Neural cell (in vitro differentiated cells): Measurements from ENCODE around the gene HOGA1. TPM values are rescaled to one million over a fixed set of nuclear protein-coding genes. Genes with fewer than 3 reads are reported as not detected.

Experiments
- H2AFZ ChIP-seq: fragments of 200-600, 300-800 bp; sonication (generic), shearing (Covaris generic); 2 replicates; pipeline ENCODE4 v1.6.0; 2014; ENCODE audit warnings: low read depth, mild to moderate bottlenecking, antibody characterized with exemption, low read length, moderate library complexity
- H3F3A ChIP-seq: fragments of 200-600 bp; shearing (Covaris generic); 2 replicates; pipeline ENCODE4 v1.6.1; 2016; ENCODE audit warnings: mild to moderate bottlenecking, moderate library complexity, mixed read lengths, antibody characterized with exemption, low read length; ENCODE audit not compliant: insufficient read depth, poor library complexity, severe bottlenecking
- H3K27ac ChIP-seq: fragments of 200-600, 300-800 bp; sonication (generic), shearing (Covaris generic); 2 replicates; pipeline ENCODE4 v1.5.1; 2014; ENCODE audit warnings: mild to moderate bottlenecking, low read length, moderate library complexity
- H3K27me3 ChIP-seq: fragments of 300-800, 200-600 bp; sonication (generic), shearing (Covaris generic); 2 replicates; pipeline ENCODE4 v1.6.0; 2014; ENCODE audit warnings: mild to moderate bottlenecking, low read depth, low read length, moderate library complexity; ENCODE audit not compliant: insufficient read depth
- H3K36me3 ChIP-seq: fragments of 300-800, 200-600 bp; sonication (generic), shearing (Covaris generic); 2 replicates; pipeline ENCODE4 v1.5.1; 2014; ENCODE audit warnings: mild to moderate bottlenecking, antibody characterized with exemption, low read length, moderate library complexity; ENCODE audit not compliant: insufficient read depth
- H3K4me2 ChIP-seq: fragments of 300-800, 200-600 bp; sonication (generic), shearing (Covaris generic); 2 replicates; pipeline ENCODE4 v1.6.0; 2014; ENCODE audit warnings: mild to moderate bottlenecking, low read length
- H3K4me3 ChIP-seq: fragments of 300-800, 200-600 bp; sonication (generic), shearing (Covaris generic); 2 replicates; pipeline ENCODE4 v1.5.1; 2014; ENCODE audit warnings: mild to moderate bottlenecking, low read length, moderate library complexity
- H3K79me2 ChIP-seq: fragments of 200-600 bp; shearing (Covaris generic); replicated peaks from 2 replicates; pipeline ENCODE4 v1.6.0; 2014; ENCODE audit warnings: mild to moderate bottlenecking, low read length, moderate library complexity; ENCODE audit not compliant: insufficient read depth
- H3K9ac ChIP-seq: fragments of 300-800, 200-600 bp; sonication (generic), shearing (Covaris generic); 2 replicates; pipeline ENCODE4 v1.6.1; 2016; ENCODE audit warnings: mild to moderate bottlenecking, low read length, mixed read lengths
- H3K9me2 ChIP-seq: fragments of 200-600 bp; shearing (Covaris generic); 2 replicates; pipeline ENCODE4 v1.6.1; 2016; ENCODE audit warnings: mild to moderate bottlenecking, low read length, mixed read lengths; ENCODE audit not compliant: insufficient read depth
- H3K9me3 ChIP-seq: fragments of 200-600, 300-800 bp; sonication (generic), shearing (Covaris generic); 2 replicates; pipeline ENCODE4 v1.6.1; 2016; ENCODE audit warnings: mild to moderate bottlenecking, mixed run types, low read length, moderate library complexity, mixed read lengths
- H4K20me1 ChIP-seq: fragments of 200-600 bp; shearing (Covaris generic); 2 replicates; pipeline ENCODE4 v1.6.1; 2016; ENCODE audit warnings: mild to moderate bottlenecking, mixed run types; ENCODE audit not compliant: insufficient read depth
- CTCF ChIP-seq: fragments of 450-650 bp; IDR thresholded peaks from 2 replicates; pipeline ENCODE4 v1.5.1; 2014; ENCODE audit warnings: antibody characterized with exemption, mild to moderate bottlenecking, moderate library complexity; ENCODE audit not compliant: poor library complexity, severe bottlenecking
- EP300 ChIP-seq: fragments of 450-650 bp; conservative IDR thresholded peaks from 2 replicates; pipeline ENCODE4 v1.6.1; 2014; ENCODE audit warnings: antibody characterized with exemption, mild to moderate bottlenecking, moderate library complexity; ENCODE audit not compliant: poor library complexity, severe bottlenecking
- EZH2 ChIP-seq: fragments of 200-600, 300-800 bp; shearing (Covaris generic), sonication (generic); IDR thresholded peaks from 2 replicates; pipeline ENCODE4 v1.6.1; 2014; ENCODE audit warnings: antibody characterized with exemption, low read length, borderline replicate concordance, mild to moderate bottlenecking; ENCODE audit not compliant: insufficient read depth, poor library complexity, severe bottlenecking
- MXI1 ChIP-seq: fragments of 450-650 bp; conservative IDR thresholded peaks from 2 replicates; pipeline ENCODE4 v1.6.1; 2014; ENCODE audit warnings: antibody characterized with exemption, mild to moderate bottlenecking; ENCODE audit not compliant: poor library complexity, severe bottlenecking
- POLR2AphosphoS5 ChIP-seq: IDR thresholded peaks from 2 replicates; pipeline ENCODE4 v1.6.1; 2012
- RAD21 ChIP-seq: fragments of 450-650 bp; conservative IDR thresholded peaks from 2 replicates; pipeline ENCODE4 v1.6.1; 2014; ENCODE audit warnings: antibody characterized with exemption, mild to moderate bottlenecking, moderate library complexity
- REST ChIP-seq: IDR thresholded peaks from 2 replicates; pipeline ENCODE4 v1.6.1; 2012; ENCODE audit warnings: borderline replicate concordance
- SMC3 ChIP-seq: fragments of 450-650 bp; conservative IDR thresholded peaks from 2 replicates; pipeline ENCODE4 v1.6.1; 2014; ENCODE audit warnings: antibody characterized with exemption, mild to moderate bottlenecking, moderate library complexity; ENCODE audit not compliant: poor library complexity
- TAF1 ChIP-seq: IDR thresholded peaks from 2 replicates; pipeline ENCODE4 v1.6.1; 2012; ENCODE audit warnings: low read depth
- polyA plus RNA-seq: library from polyadenylated mRNA; depleted of rRNA; stranded (reverse); fragments of >200 nt; gene quantifications from 2 replicates; pipeline ENCODE4 v1.2.3, GENCODE V29; 2014

Gene HOGA1
- polyA plus RNA-seq, 1 donor from 2014 or later: not detected

GRCh38 chr10:97567891-97568290, 16.3 kb upstream of the HOGA1 start:
- H4K20me1 ChIP-seq: no peaks in the 10 kb centered on the region
- no peaks in the 10 kb centered on the region for H3K36me3 ChIP-seq
- no peaks in the 10 kb centered on the region for H3K79me2 ChIP-seq
- no peak overlapping the region for H2AFZ ChIP-seq
- no peak for TF ChIP-seq TAF1
- TF ChIP-seq REST: no peak
- no peak for TF ChIP-seq SMC3
- no peak for TF ChIP-seq RAD21
- no peak for TF ChIP-seq POLR2AphosphoS5
- TF ChIP-seq EZH2: no peak
- TF ChIP-seq EP300: no peak
- no peak for TF ChIP-seq CTCF
- no peak for TF ChIP-seq MXI1
- no peaks in the 10 kb centered on the region for H3F3A ChIP-seq
- H3K4me3 ChIP-seq: no peak overlapping the region
- no peak overlapping the region for H3K27ac ChIP-seq
- H3K27me3 ChIP-seq: no peaks in the 10 kb centered on the region
- H3K4me2 ChIP-seq: no peak overlapping the region
- no peaks in the 10 kb centered on the region for H3K9me3 ChIP-seq
- H3K9me2 ChIP-seq: no peaks in the 10 kb centered on the region
- H3K9ac ChIP-seq: no peak overlapping the region

- Histone ChIP-seq H3K27ac (no peak overlapping the region), H3K9ac (no peak overlapping the region)
Measured at GRCh38 chr10:97570146-97570788, 13.9 kb upstream of the HOGA1 start.

More at GRCh38 chr10:97570146-97570788, 13.9 kb upstream of the HOGA1 start:
- H3K79me2 ChIP-seq: no peaks in the 10 kb centered on the region
- H3K9me2 ChIP-seq: no peaks in the 10 kb centered on the region
- H3F3A ChIP-seq: no peaks in the 10 kb centered on the region
- TF ChIP-seq POLR2AphosphoS5 (no peak), MXI1 (no peak), EP300 (no peak), SMC3 (no peak), TAF1 (no peak), REST (no peak), RAD21 (no peak), EZH2 (no peak), CTCF (no peak)
- no peaks in the 10 kb centered on the region for H3K36me3 ChIP-seq
- H3K27me3 ChIP-seq: no peaks in the 10 kb centered on the region
- no peaks in the 10 kb centered on the region for H4K20me1 ChIP-seq
- H3K9me3 ChIP-seq: no peaks in the 10 kb centered on the region
- no peak overlapping the region for H3K4me3 ChIP-seq
- H2AFZ ChIP-seq: no peak overlapping the region
- no peak overlapping the region for H3K4me2 ChIP-seq
